HepG2 (cell line): Measurements from ENCODE around the gene KLRC4.

Experiments used
- ELF1 ChIP-seq: sonication (generic); formaldehyde crosslinking; IDR thresholded peaks from 2 replicates; pipeline ENCODE4 v1.4.0; 2020; ENCODE audit warnings: missing genetic modification reagents
- EZH2 ChIP-seq: conservative IDR thresholded peaks from 2 replicates; pipeline ENCODE4 v1.6.1; 2012; ENCODE audit warnings: mild to moderate bottlenecking, low read depth, low read length, moderate library complexity
- JUN ChIP-seq: sonication (generic); formaldehyde crosslinking; IDR thresholded peaks from 2 replicates; pipeline ENCODE4 v1.4.0; 2020; ENCODE audit warnings: mild to moderate bottlenecking, missing genetic modification reagents
- KAT2B ChIP-seq: fragments of 150-350 bp; IDR thresholded peaks from 2 replicates; pipeline ENCODE4 v1.6.1; 2014; ENCODE audit warnings: low read depth, low read length, borderline replicate concordance
- MTERF4 ChIP-seq: sonication (generic); formaldehyde crosslinking; IDR thresholded peaks from 2 replicates; pipeline ENCODE4 v1.8.0; 2023; ENCODE audit warnings: mild to moderate bottlenecking, missing genetic modification reagents
- POLR2A ChIP-seq, 2 experiments: IDR thresholded peaks; 2 replicates each; pipeline ENCODE4 v1.6.1; 2011; ENCODE audit warnings: low read depth in 2 of 2, low read length in 2 of 2, mild to moderate bottlenecking in 1 of 2, moderate library complexity in 1 of 2; ENCODE audit not compliant: insufficient read depth in 1 of 2
- POLR2AphosphoS2 ChIP-seq: IDR thresholded peaks from 2 replicates; pipeline ENCODE4 v1.6.1; 2011; ENCODE audit warnings: low read depth, low read length, improper control_type of control experiment
- ZNF253 ChIP-seq: sonication (generic); formaldehyde crosslinking; IDR thresholded peaks from 2 replicates; pipeline ENCODE4 v1.8.0; 2022; ENCODE audit warnings: mild to moderate bottlenecking, missing genetic modification reagents, borderline replicate concordance
- ZNF331 ChIP-seq: sonication (generic); formaldehyde crosslinking; IDR thresholded peaks from 2 replicates; pipeline ENCODE4 v1.4.0; 2020; ENCODE audit warnings: missing genetic modification reagents
- TF ChIP-seq, protein P1 (sequence below): sonication (generic); formaldehyde crosslinking; IDR thresholded peaks from 2 replicates; pipeline ENCODE4 v1.8.0; 2022; ENCODE audit warnings: mild to moderate bottlenecking, missing genetic modification reagents
- TF ChIP-seq, protein P2 (sequence below): IDR thresholded peaks from 2 replicates; pipeline ENCODE4 v1.6.1; 2016; ENCODE audit warnings: missing compliant biosample characterization, missing genetic modification reagents, borderline replicate concordance
- TF ChIP-seq, protein P3 (sequence below): sonication (generic); formaldehyde crosslinking; IDR thresholded peaks from 2 replicates; pipeline ENCODE4 v1.5.0; 2020; ENCODE audit warnings: mild to moderate bottlenecking, missing genetic modification reagents, moderate library complexity

DNA sequence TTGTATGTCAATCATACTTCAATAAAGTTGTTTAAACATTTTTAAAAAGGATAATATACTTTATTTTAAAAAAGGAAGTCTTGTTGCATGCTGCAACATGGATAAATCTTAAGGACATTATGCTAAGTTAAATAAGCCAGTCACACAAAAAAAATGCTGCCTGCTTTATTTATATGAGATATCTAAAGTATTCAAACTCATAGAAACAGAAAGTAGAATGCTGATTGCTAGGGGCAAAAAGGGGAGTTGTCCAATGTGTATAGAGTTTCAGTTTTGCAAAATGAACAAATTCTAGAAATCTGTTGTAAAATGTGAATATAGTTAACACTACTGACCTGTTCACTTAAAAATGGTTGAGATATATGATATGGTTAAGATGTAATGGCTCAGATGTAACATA is 8.7 kb downstream of the KLRC4 start:
- TF ChIP-seq, protein P1, sequence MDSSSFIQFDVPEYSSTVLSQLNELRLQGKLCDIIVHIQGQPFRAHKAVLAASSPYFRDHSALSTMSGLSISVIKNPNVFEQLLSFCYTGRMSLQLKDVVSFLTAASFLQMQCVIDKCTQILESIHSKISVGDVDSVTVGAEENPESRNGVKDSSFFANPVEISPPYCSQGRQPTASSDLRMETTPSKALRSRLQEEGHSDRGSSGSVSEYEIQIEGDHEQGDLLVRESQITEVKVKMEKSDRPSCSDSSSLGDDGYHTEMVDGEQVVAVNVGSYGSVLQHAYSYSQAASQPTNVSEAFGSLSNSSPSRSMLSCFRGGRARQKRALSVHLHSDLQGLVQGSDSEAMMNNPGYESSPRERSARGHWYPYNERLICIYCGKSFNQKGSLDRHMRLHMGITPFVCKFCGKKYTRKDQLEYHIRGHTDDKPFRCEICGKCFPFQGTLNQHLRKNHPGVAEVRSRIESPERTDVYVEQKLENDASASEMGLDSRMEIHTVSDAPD (CRISPR knock-in tag) = no peak
- TF ChIP-seq JUN (CRISPR knock-in tag) (no peak), ZNF253 (no peak), POLR2AphosphoS2 (no peak), POLR2A (IDR thresholded peaks at IDR 0.05; ENCODE audit: insufficient read depth in 1 of 2, low read depth in 2 of 2, low read length in 2 of 2) (no peak), MTERF4 (CRISPR knock-in tag) (no peak), ZNF331 (CRISPR knock-in tag) (no peak), KAT2B (no peak), EZH2 (no peak), ELF1 (CRISPR knock-in tag) (no peak)
- TF ChIP-seq, protein P2, sequence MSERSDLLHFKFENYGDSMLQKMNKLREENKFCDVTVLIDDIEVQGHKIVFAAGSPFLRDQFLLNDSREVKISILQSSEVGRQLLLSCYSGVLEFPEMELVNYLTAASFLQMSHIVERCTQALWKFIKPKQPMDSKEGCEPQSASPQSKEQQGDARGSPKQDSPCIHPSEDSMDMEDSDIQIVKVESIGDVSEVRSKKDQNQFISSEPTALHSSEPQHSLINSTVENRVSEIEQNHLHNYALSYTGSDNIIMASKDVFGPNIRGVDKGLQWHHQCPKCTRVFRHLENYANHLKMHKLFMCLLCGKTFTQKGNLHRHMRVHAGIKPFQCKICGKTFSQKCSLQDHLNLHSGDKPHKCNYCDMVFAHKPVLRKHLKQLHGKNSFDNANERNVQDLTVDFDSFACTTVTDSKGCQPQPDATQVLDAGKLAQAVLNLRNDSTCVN (CRISPR knock-in tag) = no peak
- TF ChIP-seq, protein P3, sequence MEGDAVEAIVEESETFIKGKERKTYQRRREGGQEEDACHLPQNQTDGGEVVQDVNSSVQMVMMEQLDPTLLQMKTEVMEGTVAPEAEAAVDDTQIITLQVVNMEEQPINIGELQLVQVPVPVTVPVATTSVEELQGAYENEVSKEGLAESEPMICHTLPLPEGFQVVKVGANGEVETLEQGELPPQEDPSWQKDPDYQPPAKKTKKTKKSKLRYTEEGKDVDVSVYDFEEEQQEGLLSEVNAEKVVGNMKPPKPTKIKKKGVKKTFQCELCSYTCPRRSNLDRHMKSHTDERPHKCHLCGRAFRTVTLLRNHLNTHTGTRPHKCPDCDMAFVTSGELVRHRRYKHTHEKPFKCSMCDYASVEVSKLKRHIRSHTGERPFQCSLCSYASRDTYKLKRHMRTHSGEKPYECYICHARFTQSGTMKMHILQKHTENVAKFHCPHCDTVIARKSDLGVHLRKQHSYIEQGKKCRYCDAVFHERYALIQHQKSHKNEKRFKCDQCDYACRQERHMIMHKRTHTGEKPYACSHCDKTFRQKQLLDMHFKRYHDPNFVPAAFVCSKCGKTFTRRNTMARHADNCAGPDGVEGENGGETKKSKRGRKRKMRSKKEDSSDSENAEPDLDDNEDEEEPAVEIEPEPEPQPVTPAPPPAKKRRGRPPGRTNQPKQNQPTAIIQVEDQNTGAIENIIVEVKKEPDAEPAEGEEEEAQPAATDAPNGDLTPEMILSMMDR (CRISPR knock-in tag) = no peak
